C4-2B (cell line): ENCODE measurements around the gene TMPRSS5.

Experiments
- ZFX ChIP-seq: fragments of 450-650 bp; IDR thresholded peaks from 2 replicates; pipeline ENCODE4 v1.6.1; 2017
- TF ChIP-seq, protein P1 (sequence below): fragments of 450-650 bp; conservative IDR thresholded peaks from 2 replicates; pipeline ENCODE4 v1.5.1; 2017; ENCODE audit warnings: mild to moderate bottlenecking

DNA sequence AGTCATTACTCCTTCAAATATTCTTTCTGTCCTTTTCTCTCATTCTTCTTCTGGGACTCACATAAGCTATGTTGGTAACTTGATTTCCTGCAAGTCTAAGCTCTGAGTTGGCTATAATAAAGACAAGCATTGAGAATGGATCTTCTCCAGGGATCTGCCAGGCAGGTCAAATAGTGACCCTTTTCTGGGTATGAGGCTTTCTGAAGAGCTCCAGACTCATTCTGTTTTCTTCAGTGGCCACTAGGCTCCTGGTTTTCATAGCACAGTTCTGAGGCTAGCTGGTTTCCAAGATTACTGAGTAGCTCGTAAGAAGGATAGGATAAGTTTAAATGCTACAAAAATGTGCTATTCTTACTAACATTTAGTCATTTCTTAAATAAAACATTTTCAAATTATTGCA is 38.3 kb downstream of the TMPRSS5 start:
- TF ChIP-seq, protein P1, sequence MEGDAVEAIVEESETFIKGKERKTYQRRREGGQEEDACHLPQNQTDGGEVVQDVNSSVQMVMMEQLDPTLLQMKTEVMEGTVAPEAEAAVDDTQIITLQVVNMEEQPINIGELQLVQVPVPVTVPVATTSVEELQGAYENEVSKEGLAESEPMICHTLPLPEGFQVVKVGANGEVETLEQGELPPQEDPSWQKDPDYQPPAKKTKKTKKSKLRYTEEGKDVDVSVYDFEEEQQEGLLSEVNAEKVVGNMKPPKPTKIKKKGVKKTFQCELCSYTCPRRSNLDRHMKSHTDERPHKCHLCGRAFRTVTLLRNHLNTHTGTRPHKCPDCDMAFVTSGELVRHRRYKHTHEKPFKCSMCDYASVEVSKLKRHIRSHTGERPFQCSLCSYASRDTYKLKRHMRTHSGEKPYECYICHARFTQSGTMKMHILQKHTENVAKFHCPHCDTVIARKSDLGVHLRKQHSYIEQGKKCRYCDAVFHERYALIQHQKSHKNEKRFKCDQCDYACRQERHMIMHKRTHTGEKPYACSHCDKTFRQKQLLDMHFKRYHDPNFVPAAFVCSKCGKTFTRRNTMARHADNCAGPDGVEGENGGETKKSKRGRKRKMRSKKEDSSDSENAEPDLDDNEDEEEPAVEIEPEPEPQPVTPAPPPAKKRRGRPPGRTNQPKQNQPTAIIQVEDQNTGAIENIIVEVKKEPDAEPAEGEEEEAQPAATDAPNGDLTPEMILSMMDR: no peak
- no peak for TF ChIP-seq ZFX
